ENCODE measurements around the gene NR2F1-AS1. TPM values are rescaled to one million over a fixed set of nuclear protein-coding genes. Genes with fewer than 3 reads are reported as not detected.

NR2F1-AS1 gene
- total RNA-seq, 2 experiments from 2014 or later, result not detected

GRCh38 chr5:93417490-93417889, 163.5 kb downstream of the NR2F1-AS1 start:
- no peak overlapping the region for H3K4me3 ChIP-seq (ENCODE audit: low read depth, low read length, poor library complexity, severe bottlenecking)
- no peak overlapping the region for H3K4me2 ChIP-seq (ENCODE audit: low read length)
- no peaks in the 10 kb centered on the region for H3K79me2 ChIP-seq (ENCODE audit: insufficient read depth, low read depth, low read length)
- POLR2A ChIA-PET, result no interaction called here
- no TSS peak for BruUV-seq (replicated peaks)
- TF ChIP-seq EZH2phosphoT487 (IDR thresholded peaks at IDR 0.05; ENCODE audit: borderline replicate concordance, low read depth, low read length) (no peak), CTCF (conservative IDR thresholded peaks at IDR 0.05; ENCODE audit: low read length) (no peak)
- no peaks in the 10 kb centered on the region for H3K36me3 ChIP-seq (ENCODE audit: insufficient read depth, low read length)
- intact Hi-C loops (cut with micrococcal nuclease; ENCODE audit: unreplicated experiment), result no loop called here
- CTCF ChIA-PET (ENCODE audit: unreplicated experiment), result no interaction called here
- H2AFZ ChIP-seq (ENCODE audit: low read length), result no peak overlapping the region
- no peaks in the 10 kb centered on the region for H4K20me1 ChIP-seq (ENCODE audit: insufficient read depth, low read length)
- DNase-seq (ENCODE audit: low spot score), result no peak
- no peaks in the 10 kb centered on the region for H3K9me2 ChIP-seq (ENCODE audit: insufficient read depth, low read length)
- no peaks in the 10 kb centered on the region for H3K9me3 ChIP-seq (ENCODE audit: low read length)
- no peak overlapping the region for H3K27ac ChIP-seq (ENCODE audit: low read depth, low read length, poor library complexity, severe bottlenecking)
- H3K4me1 ChIP-seq (ENCODE audit: insufficient read depth, low read length, poor library complexity, severe bottlenecking), result no peaks in the 10 kb centered on the region

GRCh38 chr5:93415819-93416218, 165.2 kb downstream of the NR2F1-AS1 start:
- H3K4me2 ChIP-seq (ENCODE audit: low read length), result no peak overlapping the region
- no TSS peak for BruUV-seq (replicated peaks)
- no peak for DNase-seq (ENCODE audit: low spot score)
- intact Hi-C loops (cut with micrococcal nuclease; ENCODE audit: unreplicated experiment), result no loop called here
- H3K4me1 ChIP-seq (ENCODE audit: insufficient read depth, low read length, poor library complexity, severe bottlenecking), result no peaks in the 10 kb centered on the region
- no peak for TF ChIP-seq EZH2phosphoT487 (IDR thresholded peaks at IDR 0.05; ENCODE audit: borderline replicate concordance, low read depth, low read length)
- H2AFZ ChIP-seq (ENCODE audit: low read length), result no peak overlapping the region
- H4K20me1 ChIP-seq (ENCODE audit: insufficient read depth, low read length), result no peaks in the 10 kb centered on the region
- no peak overlapping the region for H3K4me3 ChIP-seq (ENCODE audit: low read depth, low read length, poor library complexity, severe bottlenecking)
- H3K79me2 ChIP-seq (ENCODE audit: insufficient read depth, low read depth, low read length), result no peaks in the 10 kb centered on the region
- no peaks in the 10 kb centered on the region for H3K9me2 ChIP-seq (ENCODE audit: insufficient read depth, low read length)
- no peak overlapping the region for H3K27ac ChIP-seq (ENCODE audit: low read depth, low read length, poor library complexity, severe bottlenecking)
- ChIA-PET CTCF (ENCODE audit: unreplicated experiment) (no interaction called here), POLR2A (interaction anchor here (0.6 kb wide), 1 partner anchor 1478 kb away, joined by 4 read pairs; no protein-coding TSS in a partner anchor)
- H3K9me3 ChIP-seq (ENCODE audit: low read length), result no peaks in the 10 kb centered on the region
- H3K36me3 ChIP-seq (ENCODE audit: insufficient read depth, low read length), result no peaks in the 10 kb centered on the region

GRCh38 chr5:93411716-93412115, 169.3 kb downstream of the NR2F1-AS1 start:
- no TSS peak for BruUV-seq (replicated peaks)
- CTCF ChIA-PET (ENCODE audit: unreplicated experiment), result no interaction called here

More at GRCh38 chr5:93411716-93412115, 169.3 kb downstream of the NR2F1-AS1 start:
- Histone ChIP-seq H3K36me3 (ENCODE audit: insufficient read depth, low read length) (no peaks in the 10 kb centered on the region), H3K79me2 (ENCODE audit: insufficient read depth, low read depth, low read length) (no peaks in the 10 kb centered on the region), H3K4me3 (ENCODE audit: low read depth, low read length, poor library complexity, severe bottlenecking) (no peak overlapping the region), H3K27ac (ENCODE audit: low read depth, low read length, poor library complexity, severe bottlenecking) (no peak overlapping the region), H3K4me1 (ENCODE audit: insufficient read depth, low read length, poor library complexity, severe bottlenecking) (no peaks in the 10 kb centered on the region), H3K9me2 (ENCODE audit: insufficient read depth, low read length) (no peaks in the 10 kb centered on the region), H4K20me1 (ENCODE audit: insufficient read depth, low read length) (no peaks in the 10 kb centered on the region), H3K9me3 (ENCODE audit: low read length) (no peaks in the 10 kb centered on the region), H2AFZ (ENCODE audit: low read length) (no peak overlapping the region), H3K4me2 (ENCODE audit: low read length) (no peak overlapping the region)
- intact Hi-C loops (cut with micrococcal nuclease; ENCODE audit: unreplicated experiment), result no loop called here
- POLR2A ChIA-PET, result no interaction called here
- no peak for DNase-seq (ENCODE audit: low spot score)
- TF ChIP-seq EZH2phosphoT487 (IDR thresholded peaks at IDR 0.05; ENCODE audit: borderline replicate concordance, low read depth, low read length), result no peak
- TF ChIP-seq CTCF (conservative IDR thresholded peaks at IDR 0.05; ENCODE audit: low read length), result no peak

Data from OCI-LY7 (cell line).